Measurements from ENCODE around the gene GRID1.
"Not testable (repeated sequence)": the region's sequence is repeated elsewhere in the genome, so short reads cannot be mapped to it uniquely, and the experiment has no call there.

The GRID1 gene

DNA sequence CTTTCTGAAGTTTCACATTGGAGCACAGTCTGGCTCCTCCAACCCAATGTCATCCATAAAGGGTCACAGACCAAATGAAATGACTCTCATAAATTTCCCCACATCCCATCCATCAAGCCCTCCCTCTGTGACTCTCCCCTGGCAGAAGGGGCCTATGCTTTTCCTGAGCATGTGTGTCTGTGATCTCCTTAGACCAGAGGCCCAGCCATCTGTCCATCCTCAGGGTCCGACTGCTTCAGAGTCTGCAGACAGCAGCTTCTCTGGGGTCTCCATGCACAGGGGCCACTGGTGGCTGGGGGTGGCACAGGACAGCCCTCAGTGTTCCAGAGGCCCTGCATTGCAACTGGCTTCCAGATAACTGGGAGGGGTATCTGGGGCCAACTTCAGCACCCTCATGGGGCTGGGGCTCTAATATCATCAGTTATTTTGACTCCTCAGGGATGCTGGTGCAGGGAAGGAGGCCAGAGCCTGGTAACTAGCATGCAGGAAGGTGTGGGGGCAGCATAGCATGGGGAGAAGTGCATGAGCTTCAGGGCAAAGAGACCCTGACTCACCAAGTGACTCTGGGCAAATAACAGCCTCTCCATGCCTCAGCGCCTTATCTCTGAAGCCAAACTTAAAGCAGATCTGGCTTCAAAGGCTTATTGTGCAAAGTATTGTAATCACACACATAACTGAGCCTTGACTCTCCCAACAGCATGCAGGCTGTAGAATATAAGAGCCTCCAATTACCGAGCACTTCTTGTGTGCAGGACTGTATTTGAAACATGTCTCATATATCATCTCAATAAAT is 266.9 kb downstream of the GRID1 start:
- no peak for DNase-seq

DNA sequence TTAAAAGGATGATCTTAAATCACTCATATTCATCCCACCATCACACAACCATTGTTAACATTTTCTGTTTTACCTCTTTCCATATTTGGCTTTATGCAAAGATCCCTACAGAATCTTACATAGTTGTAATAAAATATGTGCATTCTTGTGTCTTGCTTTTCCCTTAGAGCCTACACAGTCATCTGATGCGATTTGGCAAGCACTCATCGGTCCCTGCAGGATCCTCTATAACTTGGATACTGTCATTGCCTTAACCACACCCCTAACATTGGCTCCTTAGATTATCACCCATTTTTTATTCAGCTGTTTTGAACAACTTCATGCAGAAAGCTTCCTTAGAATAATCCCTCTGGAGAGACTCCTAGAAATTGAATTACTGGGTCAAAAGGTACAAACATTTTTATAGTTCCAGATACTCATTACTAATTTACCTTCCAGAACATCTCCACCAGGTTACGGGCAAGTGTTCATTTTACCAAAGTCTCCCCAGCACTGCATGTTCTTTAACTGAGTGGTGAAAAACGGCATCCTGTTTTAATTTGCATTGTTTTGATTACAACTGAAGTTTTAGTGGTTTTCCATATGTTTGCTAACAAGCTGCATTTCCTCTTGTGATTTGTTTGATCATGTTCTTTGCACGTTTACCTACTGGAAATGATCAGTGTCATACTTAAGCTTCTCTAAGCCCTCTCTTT is 268.3 kb downstream of the GRID1 start:
- no peak for DNase-seq

DNA sequence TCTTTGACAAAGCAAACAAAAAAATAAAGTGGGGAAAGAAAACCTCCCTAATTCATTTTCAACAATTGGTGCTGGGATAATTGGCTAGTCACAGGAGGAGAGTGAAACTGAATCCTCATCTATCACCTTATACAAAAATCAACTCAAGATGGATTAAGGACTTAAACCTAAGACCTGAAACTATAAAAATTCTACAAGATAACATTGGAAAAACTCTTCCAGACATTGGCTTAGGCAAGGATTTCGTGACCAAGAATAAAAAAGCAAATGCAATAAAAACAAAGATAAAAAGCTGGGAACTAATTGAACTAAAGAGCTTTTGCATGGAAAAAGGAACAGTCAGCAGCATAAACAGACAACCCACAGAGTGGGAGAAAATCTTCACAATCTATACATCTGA is 271.5 kb downstream of the GRID1 start:
- not testable (repeated sequence) for DNase-seq

DNA sequence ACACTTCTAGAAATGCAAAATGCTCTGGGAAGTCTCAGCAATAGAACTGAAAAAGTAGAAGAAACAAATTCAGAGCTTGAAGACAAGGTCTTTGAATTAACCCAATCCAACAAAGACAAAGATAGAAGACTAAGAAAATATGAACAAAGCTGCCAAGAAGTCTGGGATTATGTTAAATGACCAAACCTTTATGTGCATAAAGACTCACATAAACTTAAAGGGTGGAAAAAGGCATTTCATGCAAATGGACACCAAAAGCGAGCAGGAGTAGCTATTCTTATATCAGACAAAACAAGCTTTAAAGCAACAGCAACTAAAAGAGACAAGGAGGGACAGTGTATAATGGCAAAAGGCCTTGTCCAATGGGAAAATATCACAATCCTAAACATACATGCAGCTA is 274.3 kb downstream of the GRID1 start:
- not testable (repeated sequence) for DNase-seq

DNA sequence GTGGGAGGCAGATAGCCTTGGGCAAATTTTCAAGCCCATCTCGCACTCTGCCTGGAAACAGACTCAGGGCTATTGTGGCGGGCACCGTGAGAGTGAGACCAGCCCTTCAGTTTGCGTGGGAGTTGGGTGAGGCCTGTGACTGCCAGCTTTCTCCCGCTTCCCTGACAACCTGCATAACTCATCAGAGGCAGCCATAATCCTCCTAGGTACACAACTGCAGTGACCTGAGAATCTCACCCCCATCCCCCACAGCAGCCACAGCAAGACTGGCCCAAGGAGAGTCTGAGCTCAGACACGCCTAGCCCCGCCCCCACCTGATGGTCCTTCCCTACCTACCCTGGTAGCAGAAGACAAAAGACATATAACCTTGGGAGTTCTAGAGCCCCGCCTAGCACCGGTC is 275.4 kb downstream of the GRID1 start:
- no peak for DNase-seq

DNA sequence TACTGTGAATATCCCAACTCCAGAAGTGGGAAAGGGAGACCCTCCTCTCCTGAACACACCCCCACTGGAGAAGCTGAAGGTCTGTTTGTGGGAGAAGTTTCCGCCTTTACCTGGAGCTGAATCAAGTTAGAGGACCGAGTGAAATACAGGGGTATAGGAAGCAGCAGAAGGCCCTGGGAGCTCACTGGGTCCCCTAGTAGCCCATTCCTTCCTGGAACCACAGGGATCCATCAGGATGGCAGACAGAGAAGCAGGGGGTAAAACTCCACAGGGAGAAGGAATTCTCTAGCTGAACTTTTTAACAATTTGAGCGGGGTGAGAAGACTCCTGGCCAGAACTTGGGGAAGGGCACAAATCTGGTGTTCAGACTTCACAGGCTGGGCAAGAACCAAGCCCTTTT is 275.8 kb downstream of the GRID1 start:
- DNase-seq, result no peak

DNA sequence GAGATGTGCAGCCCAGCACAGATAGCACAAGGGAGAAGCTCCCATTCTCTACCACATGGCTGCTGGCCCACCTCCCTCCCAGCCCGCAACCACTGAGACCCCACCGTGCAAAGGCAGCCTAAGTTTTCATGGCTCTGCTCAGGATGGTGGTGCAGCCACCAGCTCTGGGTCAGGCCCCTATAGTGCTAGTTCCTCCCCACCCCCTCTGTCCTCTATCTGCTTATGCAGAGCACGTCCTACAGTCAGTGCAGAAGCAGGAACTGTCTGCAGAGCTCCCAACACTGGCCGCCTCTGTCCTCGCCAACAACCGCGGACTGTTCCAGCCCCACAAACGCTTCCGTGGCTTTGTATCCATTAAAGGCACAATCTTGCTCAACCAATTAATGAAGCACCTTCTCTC is 278.9 kb downstream of the GRID1 start:
- DNase-seq, result no peak

DNA sequence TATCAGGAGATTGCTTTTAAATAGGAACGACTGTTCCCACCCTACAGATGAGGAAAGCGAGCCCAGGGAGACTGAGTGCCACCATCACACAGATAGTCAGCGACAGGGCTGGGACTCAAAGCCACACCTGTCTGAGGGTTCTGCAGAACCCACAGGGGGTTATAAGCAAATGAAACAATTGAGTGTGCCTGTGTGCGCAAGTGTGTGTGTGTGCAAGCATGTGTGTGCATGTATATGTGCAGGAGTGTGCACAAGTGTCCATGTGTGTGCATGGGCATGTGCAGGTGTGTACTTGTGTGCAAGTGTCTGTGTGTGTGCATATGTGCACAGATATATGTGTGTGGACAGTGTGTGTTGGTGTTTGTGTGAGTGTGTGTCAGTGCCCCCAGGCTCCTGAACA is 280.2 kb downstream of the GRID1 start:
- no peak for DNase-seq

DNA sequence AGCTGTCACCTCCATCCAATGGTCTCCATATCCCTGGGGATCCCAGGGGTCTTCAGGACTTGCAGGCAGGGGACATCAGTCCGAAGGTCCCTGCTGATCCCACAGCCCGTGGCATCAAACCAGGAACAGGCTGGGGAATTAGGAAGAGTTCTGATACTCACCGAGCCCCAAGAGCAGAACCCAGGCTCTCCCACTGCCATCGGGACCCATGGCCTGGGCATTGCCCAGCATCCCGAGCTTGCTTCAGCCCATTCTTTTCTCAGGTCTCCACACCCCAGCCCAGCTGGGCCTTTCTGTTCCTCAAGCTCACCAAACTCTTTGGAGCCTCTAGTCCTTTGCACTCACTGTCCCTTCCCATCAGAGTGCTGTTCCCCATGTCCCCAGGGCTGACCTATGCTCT is 280.9 kb downstream of the GRID1 start:
- no peak for DNase-seq

DNA sequence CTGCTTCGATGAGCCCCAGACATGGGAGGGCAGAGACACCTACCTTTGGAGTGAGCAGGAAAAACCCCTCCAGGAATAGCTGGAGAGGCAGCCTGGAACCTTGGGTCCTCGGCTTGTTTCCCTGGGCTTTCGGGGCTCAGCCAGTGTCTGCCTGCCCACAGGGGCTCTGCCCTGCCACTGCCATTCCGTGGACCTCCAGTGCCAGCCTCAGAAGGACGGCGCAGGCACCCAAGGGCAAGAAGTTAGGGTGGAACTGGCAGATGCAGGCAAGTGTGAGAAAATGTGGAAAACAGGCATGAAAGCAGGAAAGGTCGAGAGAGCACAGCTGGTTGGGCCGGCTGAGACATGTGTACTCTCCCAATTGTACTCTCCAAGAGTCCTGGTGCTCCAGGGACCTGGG is 281.5 kb downstream of the GRID1 start:
- no peak for DNase-seq

DNA sequence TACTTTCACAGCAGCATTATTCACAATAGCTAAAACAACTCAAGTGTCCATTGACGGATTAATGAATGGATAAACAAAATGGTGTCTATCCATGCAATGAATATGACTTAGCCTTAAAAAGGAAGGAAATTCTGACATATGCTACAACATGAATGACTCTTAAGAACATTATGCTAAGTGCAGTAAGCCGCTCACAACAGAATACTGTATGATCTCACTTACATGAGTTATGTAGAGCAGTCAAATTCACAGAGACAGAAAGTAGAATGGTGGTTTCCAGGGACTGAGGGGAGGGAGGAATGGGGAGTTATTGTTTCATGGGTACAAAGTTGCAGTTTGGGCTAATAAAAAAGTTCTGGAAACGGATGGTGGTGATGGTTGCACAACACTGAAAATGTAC is 282.0 kb downstream of the GRID1 start:
- DNase-seq, result no peak

DNA sequence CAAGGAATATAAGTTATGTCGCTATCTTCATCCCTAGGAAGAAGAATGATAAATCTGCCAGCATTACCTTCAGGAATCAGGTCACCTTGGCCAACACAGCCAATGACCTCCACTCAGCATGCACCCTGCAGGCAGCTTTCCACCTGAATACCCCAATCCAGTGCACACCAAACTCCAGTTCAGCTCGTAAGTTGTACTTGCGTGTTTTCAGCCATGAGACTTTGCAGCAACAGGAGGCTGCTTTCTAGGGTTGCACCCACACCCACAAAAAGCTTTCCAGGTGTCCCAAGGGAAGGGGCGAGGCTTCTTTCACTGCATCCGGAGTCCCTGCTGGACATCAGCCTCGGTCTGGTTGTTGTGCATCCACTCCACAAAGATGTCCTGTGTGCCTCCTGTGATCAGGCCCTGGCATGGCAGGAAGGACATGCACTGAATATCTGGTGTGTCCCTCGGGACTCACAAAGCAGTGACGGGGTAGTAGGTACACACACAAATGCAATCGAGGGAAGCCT is 282.9 kb downstream of the GRID1 start:
- no peak for DNase-seq

DNA sequence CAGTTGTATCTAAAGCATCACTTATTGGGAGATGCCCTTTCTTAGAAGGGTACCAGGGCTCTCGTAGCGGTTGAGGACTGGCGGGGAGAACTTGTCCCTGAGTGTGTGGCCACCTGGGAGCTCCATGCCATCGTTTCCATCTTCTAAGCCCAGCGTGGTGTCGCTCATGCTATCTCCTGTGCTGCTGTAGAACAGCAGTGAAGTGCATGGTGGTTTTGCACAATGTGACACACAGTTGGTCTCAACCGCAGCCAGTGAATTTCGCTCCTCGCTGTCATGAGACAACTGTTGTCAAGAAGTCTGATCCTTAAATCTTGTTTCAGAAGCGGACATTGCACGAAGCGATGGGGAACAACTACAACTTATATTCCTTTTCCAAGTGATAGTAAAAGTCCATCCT is 283.4 kb downstream of the GRID1 start:
- DNase-seq, result no peak

DNA sequence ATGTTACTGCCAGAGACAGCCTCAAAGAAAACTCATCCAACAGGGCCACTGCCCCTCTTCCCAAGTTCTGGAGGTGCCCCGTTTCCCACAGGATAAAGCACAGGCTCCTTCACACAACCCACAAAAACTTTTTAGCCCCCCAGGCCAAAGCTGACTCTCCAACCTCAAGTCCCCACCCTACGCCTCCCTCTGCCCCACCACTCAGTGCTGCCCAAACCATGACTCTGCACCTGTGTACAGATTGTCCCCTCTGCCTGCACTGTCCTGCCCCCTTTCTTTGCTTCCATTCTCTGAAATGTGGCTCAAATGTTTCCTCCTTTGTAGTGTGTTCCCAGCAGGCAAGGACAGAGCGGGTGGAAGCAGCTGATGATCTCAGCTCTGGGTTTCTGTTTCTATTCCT is 284.0 kb downstream of the GRID1 start:
- DNase-seq, result no peak

DNA sequence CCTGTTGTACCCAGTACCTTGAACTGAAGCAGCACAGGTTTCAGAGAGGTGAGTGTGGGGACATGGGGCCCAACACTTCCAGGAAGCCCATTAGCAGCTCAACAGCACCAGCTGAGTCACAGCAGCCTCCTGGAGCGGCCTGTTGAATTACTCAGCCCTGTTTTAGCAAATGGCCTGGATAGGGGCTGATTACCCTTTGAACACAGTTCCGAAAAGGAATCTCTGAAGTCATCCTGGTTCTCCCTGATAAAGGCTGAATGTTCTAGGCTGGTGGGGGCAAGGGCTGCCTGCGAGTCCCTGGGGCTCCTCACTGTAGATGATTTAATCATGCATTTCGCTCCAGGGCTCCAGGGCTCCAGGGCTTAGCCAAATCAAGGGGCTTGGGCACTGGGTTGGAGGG is 287.5 kb downstream of the GRID1 start:
- DNase-seq, result peak; percentile 31

DNA sequence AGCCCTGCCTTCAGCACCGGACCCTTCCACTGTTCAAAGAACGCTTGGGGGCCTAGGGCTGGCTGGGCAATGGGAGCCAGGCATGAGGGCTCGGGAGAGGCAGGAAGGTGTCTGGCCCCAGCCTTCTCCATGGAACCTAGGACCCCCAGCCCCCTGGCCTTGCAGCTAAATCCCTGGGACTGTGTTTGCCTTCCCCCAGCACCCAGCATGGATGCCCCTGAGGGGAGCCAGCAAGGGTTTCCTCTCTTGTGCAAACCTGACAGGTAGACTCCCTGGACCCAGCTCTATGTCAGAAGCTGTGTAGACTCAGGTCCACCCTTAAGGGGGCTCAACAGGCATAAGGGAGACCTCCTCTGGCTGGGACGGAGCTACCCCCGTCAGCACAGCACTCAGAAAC is 288.0 kb downstream of the GRID1 start:
- no peak for DNase-seq

DNA sequence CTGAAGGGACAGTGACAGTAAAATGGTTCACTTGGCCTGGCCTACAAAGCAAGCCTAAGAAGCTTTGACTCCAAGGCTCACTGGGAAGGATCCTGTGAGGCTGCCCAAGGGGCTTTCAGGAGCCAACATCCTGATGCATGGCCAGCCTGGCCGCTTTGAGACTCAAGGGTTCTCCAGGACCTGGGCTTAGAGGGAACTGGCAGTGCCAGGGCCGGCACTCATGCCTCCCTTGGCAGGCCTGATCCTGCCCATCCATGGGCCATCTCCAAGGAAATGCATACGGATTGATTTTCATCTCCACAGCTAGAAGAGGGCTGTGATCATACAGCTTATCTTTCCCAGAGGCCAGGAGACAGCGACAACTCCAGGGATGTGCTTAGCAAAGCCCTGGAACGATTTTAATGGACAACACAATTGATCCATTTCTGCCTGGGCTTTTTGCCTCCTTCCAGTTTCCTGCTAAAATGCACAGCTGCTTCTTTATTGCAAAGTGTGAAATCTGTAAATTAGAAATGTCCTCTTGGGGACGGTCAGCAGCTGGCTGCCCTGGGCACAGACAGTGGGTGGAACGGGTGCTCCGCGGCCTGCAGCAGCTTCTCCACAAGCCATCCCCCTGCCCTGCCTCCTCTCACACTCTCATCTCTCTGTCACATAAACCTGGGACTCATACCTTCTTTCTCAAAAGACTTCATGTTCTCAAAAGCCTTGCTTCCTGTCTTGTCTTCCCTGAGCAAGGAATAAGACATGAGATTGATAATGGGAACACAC is 288.5 kb downstream of the GRID1 start:
- DNase-seq, result peak; percentile 49

DNA sequence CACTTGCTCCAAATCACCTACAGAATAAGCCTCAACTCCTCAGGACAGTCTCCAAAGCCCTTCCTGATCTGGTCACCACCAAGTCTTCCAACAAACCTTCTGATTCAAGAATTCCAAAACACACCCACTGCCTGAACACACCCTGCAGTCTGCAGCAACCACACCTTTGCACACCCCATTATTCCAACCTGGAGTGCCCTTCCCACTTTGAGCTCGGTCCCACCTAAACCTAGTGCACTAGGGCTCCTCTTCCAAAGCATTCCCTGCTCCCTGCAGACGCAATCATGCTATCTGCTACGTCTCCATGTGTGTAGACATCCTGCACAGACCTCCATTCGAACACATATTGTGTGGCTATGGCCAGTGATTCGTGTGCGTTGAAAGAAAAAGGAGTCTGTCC is 289.3 kb downstream of the GRID1 start:
- DNase-seq, result no peak

DNA sequence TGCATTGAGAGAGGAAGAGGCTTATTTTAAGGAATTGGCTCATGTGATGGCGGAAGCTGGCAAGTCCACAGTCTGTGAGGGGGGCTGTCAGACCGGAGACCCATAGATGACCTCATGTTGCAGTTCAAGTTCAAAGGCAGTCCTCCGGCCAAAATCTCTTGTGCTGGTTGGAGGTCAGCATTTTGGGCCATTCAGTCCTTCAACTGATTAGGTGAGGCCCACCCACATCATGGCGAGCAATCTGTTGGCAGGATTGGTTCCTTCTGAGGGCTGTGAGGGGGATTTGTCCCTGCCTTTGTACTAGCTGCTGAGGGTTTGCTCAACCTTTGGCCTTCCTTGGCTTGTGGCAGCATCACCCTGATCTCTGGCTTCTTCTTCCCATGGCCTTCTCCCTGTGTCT is 290.1 kb downstream of the GRID1 start:
- DNase-seq, result not testable (repeated sequence)

DNA sequence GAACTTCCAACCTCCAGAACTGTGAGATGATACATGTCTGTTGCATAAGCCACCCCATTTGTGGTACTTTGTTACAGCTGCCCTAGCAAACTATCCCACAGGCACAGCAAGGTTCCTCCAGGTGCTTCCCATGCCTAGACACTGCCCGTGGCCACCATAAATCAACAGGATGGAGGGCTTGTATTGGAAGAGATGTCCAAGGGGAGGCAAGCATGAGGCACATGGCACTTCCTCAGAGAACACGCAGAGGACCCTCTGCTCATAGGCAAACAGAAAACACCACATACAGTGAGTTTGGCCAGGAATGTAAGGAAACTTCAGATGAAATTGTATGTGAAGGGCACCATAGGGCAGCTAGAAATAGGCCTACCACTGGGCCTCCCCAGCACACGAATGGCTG is 291.1 kb downstream of the GRID1 start:
- no peak for DNase-seq

DNA sequence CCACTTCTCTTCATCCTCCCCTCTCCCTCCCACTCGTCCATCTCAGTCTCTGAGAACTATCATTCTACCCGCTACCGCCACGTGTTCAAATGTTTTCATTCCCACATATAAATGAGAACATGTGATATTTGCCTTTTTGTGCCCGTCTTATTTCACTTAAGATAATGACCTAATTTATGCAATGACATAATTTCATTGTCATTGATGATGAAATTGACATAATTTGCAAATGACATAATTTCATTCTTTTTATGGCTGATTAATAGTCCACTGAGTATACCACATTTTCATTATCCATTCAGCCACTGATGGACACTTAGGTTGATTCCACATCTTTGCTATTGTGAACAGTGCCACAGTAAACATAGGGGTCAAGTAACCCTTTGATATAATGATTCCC is 292.3 kb downstream of the GRID1 start:
- no peak for DNase-seq

DNA sequence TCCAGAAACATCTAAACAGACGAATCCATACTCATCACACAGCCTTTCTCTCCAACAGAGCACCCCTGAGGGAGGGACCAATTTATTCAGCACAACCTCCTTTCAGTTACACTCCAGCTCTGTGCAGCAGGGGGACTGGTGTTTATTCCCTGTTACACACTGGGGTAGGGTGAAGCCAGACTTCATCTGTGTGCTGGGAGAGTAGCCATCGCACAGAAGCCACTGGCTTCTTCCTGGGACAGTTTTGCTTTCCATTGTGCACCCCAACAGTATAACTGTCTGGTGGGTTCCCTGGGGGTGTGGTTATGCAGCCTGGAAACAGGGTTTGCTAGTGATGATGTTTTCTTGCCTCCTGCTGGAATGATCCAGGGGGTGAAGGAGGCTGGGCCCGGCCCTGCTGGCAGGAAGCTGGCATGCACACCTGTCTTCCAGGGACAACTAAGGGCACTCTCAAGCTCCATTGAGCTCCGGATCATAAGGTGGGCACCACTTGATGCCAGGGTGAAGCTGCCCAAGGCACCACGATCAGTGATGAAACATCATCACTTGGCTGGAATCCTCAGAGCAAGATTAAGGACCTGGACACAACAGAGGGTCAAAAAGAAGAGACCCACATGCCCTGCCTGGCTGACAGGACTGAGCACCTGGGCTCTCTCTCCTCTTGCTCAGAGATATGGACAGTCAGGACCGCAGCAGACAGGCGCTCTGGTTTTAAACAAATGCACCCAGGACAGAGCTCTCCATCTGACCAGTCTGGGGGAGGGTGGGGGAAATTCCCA is 293.2 kb downstream of the GRID1 start:
- no peak for DNase-seq

DNA sequence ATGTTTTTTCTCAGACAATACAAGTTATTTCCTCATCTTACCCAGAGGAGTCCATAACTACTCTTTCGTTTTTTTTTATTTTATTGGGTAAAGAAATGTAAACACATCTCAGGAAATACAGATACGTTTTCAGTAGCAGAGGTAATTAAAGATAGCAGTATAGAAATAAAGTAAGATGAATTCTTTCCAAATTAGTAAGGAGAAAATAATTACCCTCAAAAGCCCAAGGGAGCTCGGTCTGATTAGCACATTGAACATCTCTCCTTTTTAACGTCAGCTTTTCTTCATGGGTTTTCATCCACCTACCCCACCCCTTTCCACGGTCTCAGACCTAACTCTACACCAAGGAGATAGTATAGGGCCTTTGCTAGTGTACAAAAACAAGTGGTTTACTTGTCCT is 294.2 kb downstream of the GRID1 start:
- no peak for DNase-seq

Measured in retina (tissue), 1 donor.